NCI-H526 (cell line): ENCODE measurements around the gene ITPR2.
"Not testable (repeated sequence)": the region's sequence is repeated elsewhere in the genome, so short reads cannot be mapped to it uniquely, and the experiment has no call there.

Source experiments
- DNase-seq, 2 experiments: peaks; one replicate each; lab custom pipeline; 2025; lab: John Stamatoyannopoulos, UW

ITPR2 gene

DNA sequence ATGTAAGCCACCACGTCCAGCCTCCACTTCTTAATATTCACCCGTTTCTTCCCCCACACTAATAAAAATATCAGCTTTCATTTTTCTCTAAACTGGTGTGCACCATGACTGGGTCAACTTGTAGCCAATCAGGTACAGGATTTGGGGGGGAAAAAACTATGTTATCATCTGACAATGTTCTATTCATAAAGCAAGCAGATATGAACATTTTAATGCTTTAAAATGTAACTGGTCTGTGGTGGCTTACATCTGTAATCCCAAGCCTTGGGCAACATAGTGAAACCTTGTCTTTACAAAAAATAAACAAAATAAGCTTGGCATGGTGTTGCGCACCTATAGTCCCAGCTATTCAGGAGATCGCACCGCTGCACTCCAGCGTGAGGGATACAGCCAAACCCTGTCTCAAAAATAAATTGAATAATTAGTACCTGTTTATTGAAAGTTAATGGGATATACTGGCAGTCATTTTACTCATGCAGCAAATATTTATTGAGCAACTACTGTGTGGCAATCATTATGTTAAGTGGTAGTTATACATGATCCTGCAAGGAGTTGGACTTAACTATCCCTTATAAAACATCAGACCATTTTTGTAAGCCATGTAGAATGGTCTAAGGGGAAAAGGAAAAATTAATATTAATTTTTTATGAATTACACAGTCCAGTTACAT is 15.3 kb upstream of the ITPR2 start:
- DNase-seq = no peak

DNA sequence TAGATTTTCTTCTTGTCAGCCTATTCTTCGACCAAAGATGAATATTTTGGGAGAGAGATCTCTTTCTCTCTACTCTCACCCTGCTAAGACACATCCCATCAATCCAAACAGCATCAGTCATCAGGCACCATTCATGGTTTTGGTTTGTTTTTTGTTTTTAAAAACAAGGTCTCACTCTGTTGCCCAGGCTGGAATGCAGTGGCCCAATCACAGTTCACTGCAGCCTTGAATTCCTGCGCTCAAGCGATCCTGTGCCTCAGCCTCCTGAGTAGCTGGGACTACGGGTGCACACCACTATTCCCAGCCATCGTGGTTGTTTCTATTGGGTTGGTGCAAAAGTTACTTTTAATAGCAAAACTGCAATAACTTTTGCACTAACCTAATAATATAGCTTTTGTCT is 14.4 kb upstream of the ITPR2 start:
- no peak for DNase-seq

DNA sequence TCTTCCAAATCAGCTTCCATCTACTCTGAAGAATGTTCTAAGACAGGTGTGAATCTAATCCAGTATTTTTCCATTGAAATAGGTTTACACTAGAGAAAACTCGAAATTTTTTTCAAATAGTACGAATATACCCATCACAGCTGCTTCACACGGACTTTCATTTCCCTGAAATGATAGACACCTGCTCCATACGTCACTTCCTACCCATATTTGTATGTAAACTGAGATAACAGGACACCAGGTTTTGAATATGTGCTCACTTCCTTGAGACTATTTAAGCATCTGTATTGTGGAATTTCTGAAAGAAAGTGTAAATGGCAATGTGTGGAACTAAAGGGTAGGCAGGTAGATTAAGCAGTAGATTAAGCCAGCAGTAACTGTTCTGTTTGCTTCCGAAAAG is 13.4 kb upstream of the ITPR2 start:
- no peak for DNase-seq

DNA sequence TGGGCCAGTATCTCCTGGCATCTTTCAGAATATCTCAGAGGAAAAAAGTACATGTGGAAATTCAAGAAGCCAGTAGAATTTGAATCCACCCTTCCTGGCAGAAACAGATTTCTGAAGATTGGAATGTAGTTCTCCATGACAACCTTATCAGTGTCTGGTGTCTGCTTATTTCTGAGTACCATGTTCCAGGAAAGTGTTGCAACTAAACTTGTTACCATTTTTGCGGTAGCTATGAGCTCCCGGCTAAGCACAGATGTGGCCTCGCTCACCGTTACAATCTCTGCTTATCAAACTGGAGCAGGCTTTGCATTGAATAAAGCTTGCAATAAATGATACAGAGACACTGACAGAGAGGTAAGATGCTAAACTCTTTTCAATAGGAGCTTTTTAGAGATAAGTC is 13.0 kb upstream of the ITPR2 start:
- DNase-seq = no peak

DNA sequence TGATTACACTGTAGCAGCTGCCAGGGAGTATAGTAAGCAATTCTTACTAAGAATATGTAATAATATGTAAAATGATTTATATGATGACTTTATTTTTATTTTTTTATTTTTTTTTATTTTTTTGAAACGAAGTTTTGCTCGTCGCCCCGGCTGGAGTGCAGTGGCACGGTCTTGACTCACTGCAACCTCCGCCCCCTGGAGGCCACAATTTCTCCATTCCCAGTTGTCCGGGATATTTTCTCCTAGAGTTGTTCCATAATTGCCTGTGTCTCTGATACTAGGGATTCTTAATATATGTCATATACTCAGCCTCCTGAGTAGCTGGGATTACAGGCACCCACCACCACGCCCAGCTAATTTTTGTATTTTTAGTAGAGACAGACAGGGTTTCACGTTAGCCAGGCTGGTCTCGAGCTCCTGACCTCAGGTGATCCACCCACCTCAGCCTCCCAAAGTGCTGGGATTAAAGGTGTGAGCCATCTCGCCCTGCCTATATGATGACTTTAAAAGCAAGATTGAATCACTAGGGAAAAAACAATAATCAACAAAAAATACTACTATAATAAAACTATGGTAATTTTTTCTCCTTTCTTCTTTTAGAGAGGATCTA is 12.2 kb upstream of the ITPR2 start:
- DNase-seq = peak; percentile 4 to 55

DNA sequence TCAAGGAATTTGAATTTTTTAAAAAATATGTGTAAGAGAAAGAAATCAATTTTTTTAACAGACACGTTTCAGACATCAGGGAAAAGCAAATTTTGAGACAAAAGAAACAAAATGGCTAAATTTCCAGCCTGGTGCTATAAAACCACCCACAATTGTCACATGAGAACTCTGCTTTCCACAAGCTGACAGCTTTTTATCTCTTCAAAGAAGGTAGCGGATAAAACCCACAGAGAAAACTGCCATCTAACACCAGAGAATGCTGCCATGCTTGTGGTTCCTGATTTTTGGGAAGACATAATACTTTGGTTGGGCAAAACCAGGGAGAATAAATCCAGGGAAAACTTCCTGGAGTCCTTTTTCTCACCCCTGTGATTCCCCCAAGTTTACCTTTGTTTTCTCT is 10.3 kb upstream of the ITPR2 start:
- no peak for DNase-seq

DNA sequence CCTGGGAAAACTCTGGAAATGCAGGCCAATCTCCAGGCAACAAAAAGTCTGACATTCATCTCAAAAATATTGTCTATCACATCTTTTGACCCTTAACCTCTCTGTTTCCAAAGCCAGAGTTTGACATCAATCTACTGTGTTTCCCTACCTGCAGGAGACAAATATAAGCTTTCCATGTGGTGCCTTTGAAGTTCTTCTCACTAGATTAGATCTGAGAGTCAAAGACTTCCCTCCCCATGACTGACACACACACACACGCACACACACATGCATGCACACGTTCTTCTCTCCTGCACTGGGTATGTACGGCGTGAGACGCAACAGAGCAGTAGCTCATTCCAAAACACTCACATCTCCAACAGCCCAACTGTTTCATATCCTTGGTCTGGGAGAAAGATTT is 8.1 kb upstream of the ITPR2 start:
- DNase-seq = peak in 1 of 2 experiments; percentile 16

DNA sequence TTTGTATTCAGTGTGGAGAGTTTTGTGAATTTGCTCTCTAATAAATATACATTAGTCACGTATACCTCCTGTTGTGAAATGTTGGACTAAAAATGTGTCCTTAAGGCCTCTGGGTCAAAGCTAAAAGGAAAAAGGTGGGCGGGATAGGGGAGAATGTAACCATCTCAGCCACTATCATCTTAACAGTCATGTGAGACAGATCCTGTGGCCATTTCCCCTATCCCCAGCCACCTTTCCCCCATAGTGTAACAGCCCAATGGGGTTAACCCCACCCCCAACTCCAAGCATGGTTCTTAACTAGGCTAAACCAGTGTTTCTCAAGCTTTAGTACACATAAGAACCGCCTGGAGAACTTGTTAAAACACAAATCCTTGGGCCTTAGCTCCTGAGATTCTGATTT is 6.5 kb upstream of the ITPR2 start:
- DNase-seq = no peak

DNA sequence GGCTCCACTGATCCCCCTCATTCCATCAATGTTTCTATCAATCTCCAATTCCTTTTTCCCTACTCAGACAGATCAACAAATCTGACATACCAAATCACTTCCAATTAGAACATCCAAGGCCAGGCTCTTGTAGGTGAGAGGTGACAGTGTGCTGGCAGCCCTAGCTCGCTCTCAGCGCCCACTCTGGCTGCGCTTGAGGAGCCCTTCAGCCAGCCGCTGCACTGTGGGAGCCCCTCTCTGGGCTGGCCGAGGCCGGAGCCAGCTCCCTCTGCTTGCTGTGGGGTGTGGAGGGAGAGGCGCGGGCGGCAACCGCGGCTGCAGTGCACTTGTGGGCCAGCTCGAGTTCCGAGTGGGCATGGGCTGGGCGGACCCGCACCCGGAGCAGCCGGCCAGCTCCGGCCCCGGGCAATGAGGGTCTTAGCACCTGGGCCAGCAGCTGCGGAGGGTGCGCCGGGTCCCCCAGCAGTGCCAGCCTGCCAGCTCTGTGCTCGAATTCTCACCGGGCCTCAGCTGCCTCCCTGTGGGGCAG is 6.0 kb upstream of the ITPR2 start:
- DNase-seq = no peak

DNA sequence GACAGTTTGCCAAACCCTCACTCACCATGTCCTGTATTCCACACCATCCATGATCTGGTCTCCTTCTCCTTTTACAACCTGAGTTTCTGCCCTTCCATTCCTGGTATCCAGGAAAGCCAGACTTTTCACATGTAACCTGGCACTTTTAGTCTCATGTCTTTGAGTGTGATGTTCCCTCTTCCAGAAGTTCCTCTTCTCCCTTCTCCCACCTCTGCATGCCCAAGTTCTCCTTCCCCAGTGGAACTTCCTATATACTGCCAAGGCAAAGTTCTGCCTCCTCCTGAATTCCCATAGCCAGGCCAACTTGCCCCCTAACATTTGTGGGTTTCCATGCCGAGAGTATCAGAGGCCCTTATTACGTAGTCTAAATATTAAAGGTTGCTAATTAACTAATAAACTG is 3.2 kb upstream of the ITPR2 start:
- DNase-seq = no peak

DNA sequence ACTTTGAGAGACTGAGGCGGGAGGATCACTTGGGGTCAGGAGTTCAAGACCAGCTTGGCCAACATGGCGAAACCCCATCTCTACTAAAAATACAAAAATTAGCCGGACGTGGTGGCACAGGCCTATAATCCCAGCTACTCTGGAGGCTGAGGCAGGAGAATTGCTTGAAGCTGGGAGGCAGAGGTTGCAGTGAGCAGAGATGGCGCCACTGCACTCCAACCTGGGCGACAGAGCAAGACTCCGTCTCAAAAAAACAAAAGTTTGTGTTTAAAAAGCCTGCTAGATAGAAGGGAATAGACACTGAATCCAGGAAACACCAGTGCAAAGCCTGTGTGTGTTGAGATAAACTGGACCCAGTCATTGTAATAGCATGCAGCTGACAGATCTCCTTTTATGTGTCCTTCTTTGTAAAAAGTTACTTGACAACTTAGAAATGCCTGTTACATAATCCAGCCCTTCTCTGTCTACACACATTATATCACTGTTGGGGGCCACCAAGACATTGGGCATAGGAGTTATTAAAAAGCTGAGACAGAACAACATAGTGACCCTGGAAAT is 1.6 kb upstream of the ITPR2 start:
- not testable (repeated sequence) for DNase-seq

DNA sequence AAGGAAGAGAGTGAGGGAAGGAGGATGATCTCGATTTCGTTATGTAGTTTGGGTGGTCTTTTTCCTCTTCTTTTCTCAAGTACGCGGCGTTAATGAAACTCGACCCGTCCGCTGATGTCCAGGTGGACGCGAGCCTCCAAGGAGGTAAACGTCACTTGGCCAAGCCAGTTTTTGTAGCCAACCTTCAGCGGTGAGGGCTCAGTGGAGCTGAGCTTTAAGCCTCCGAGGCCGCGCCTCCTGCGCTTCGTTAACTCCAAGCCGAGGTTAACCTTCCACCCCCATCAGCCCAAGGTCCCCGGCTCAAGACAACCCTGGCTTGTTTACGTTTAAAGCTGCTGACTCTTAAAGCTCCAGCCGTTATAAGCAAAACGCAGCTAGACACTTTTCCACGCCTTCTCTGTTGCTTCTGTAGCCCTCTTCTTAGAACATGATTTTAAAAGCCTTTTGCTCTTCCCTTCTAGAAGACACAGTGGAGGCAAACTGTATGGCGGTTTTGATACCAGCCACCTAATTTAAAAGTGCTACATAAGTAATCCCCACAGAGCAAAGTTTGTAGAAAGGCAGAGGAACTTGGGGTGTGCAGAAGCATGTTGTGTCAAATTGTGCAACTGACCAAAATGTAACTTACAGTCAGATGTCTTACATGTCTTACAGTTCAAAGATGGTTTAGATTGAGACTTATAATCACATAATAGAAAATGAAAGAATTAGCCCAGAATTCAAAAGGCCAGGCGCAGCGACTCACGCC is 923 bp upstream of the ITPR2 start:
- peak; percentile 69 to 72 for DNase-seq

DNA sequence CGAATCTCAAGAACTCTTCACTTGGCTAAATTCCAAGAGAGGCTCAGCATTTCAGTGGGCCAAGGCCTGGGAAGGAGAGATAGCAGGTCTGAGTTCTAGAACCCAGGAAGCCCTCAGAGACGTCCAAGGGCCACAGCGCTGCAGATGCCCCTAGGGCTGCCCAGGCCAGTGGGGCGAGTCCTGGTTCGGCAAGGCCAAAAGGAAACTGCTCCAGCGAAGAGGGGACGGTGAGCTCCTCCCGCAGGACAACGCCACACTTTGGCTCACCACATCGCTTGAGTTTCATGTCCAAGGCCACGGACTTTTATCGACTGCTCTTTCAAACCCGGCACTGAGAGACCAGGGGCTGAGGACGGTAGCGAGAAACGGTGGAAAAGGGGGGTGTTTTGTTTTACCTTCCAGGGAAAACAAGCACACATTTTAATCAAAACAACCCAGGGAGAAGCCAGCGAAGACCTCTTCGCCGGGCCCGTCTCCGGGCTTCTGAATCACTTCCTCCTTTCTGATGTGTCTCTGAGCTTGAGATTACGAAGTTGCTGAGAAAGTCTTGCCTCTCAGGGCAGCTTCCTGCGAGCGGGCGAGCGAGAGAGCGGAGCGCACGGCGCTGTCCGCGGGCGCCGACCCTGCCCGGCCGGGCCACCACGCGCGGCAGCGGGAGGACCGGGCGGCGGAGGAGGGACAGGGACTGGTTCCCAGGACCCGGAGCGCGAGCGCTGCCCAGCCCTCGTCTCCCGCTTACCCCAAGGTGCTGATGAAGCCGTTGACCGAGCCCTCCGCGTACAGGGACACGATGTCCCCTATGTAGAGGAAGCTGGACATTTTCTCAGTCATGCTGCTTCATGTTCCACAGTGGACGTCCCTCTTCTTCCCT is 808 bp downstream of the ITPR2 start:
- DNase-seq = peak; percentile 43 to 66

DNA sequence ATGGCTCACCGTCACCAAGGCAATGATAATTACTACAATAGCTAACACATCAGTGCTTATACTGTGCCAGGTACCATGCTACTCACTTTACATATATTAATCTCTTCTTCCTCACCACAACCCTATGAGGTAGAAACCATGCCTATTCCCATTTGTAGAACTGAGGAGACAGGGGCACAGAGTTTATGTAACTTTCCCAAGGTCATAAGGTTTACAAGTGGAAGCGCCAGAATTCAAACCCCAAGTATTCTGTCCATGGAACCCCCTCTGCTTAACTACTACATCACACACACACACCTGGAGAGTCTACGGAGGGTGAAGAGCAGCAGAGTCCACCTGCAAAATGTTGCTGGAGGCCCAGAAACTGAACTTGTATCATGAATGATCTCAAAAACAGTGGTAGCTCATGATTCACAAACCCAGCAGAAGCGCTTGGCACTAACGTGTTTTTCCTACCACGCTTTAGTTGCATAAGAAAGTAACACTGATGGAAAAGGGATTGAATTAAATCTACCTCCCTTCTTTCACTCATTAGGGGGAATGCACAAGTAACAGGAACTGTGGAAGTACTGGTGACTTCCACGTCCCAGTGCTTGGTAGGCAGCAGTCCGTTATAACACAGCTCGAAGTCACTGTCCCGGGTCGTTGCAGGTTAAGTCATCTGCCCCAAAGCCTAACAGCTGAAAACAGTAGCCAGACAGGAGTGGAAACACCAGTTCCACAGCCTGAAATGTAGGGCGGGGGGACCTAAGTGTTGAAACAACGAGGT is 2.0 kb downstream of the ITPR2 start:
- peak in 1 of 2 experiments; percentile 43 for DNase-seq

DNA sequence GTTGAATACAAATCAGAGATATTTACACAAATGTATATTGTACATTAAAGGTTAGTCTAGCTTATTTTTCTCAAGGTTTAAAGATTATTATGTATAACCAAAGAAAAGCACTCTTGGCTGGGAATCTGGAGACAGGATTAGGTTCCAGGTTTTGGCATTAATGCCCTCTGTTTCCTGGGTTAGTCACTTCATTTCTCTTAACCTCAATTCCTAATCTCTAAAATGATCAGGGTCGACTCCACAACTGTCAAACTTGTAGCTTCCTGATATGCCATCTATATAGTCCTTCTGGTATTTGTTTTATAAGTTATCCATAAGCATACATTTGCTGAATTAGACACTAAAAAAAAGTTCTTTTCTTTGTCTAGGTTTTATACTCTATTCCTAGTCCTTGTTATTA is 2.6 kb downstream of the ITPR2 start:
- DNase-seq = no peak

DNA sequence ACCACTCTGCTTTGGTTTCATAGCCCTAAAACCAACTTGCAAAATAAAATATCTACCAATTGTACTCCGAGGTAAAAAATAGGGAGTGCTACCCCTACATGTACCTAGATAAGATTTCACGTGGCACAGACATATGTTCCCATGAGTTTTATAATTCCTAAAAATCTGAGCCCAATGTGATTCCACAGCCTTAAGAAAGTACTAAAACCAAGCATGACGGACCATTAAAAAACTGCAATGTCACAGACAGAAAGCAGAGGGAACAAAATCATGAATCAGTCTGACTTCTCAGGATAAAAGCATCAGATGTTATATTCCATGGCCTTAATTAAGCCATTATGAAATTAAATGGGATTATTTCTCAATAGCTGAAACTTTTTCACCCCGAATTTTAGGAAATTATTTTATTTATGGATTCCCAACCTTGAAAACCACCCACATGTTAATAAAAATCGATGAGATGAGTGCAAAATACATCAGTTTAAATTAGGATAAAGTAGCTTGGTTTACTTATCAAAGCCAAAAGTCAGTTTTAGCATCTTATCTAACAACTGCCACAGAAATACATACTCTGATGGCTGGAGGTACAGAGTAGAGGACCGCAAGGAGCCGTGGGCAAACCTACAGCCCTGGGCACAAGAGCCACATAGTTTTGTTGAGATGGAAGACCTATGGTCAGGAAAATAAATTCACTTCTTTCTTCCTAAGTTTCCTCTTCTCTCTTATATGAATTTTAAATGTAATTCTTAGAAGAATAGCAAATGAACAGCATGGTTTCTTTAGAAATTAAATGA is 4.5 kb downstream of the ITPR2 start:
- DNase-seq = no peak

DNA sequence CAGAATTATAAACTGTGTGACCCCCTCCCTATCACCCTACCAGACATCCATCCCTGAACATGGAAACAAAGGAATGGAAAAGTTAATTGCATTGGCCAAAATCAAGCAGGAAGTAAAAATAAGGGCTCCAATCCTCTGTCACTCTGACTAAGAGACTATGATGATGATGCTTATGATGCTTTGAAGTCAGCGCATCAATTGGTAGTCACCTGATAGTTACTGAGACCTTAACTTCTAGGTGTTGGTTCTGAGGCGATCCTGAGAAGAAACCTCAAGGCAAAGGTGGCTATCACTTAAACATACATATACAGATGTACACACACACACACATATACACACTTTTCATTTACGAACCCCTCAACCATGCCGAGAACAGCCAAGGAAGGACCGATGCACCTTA is 6.6 kb downstream of the ITPR2 start:
- DNase-seq = no peak

DNA sequence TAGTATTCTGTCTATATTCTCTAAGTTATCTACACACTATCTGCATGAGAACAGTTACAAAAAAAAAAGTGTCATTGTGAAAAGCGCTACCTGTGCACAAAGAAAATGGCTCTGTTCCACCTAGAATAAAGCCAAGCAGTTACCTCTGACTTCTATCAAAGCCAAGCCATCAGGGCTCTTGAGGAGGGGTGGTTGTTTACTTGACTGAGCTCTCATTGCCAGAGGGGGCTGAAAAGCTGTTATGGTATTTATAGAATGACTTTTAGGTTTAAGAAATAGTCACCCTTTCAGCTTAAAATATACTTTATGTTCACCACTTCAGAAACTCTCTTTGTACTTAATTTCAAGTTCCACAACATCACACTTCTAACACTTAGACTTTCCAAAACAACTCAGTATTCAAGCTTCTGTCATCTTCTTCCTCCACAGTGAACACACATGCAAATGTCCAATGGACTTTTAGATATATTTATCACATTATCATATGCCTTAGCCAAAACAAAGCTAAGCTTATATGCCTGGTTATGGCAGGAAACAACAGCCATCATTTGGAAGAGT is 7.5 kb downstream of the ITPR2 start:
- no peak for DNase-seq

DNA sequence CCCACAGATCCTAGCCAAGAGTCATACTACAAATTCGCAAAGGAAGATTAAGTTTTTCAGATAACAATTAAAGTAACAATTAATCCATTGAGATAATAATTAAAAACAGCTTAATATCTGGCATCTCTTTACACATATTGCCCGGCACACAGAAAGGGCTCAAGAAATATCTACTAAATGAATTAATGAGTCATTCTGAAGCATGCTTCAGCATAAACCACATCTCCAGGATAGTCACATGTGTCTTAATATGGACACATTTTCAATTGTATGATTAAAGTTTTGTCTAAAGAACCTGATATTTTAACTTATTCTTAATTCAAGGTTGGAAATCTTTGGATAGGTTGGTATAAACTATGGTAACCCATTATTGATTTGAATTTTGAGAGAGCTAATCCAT is 9.6 kb downstream of the ITPR2 start:
- no peak for DNase-seq

DNA sequence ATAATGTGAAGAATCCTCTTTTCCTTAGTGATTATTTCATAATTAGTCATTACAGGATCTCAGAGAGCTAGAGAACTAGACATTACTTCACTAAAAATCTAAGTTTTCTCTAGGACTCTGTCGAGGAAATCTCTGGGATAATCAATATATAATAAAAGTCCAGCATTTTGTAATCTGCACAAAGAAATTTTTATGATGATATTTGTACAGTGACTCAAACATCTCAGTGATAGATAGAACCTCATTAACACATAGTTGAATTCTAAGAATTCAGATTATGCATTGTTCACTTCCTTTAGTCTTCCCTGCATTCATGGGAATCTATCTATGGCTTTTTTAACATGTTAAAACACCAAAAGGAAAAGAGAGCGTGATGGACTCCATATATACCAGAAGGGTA is 11.0 kb downstream of the ITPR2 start:
- no peak for DNase-seq
